NOMO-1 (cell line): ENCODE data around the gene OSBPL7.
A peak's percentile ranks its signal among the peaks of the same experiment; 100 is the strongest.

Source experiments
- DNase-seq, 2 experiments: peaks; one replicate each; lab custom pipeline; 2025; ENCODE audit not compliant: unreplicated experiment in 2 of 2; lab: John Stamatoyannopoulos, UW

Gene OSBPL7

GRCh38 chr17:47847341-47848197 lies 26.0 kb upstream of the OSBPL7 start:
- peak; percentile 15 to 48 for DNase-seq

DNA sequence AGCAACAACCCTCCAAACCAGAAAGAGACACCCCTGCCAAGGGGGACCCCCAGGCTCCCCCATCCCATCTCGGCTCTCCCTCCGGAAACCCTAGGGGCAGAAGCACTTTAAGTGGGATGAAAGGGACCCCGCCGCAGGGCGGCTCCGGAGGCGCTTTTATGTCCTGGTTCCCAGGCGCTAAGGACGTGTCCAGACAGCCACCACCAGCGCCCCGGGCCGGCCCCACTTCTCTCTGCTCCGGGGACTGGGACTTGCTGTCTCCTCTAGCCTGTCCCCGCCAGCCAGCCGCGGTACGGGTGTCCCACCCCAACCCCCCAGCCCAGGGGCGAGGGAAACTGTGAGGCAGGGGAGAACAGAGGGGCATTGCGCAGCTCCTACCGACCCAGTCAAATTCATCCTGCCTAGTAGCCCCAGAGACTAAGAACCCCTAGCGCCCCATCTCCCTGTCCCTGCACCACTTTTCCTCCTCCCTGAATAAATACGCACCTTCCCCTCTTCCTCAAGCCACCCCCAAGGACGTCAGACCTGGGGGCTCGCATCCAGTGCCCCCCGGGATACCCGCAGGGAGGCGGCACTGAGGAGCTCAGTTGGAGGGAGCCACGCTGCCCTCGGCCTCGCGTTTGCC lies 25.2 kb upstream of the OSBPL7 start:
- DNase-seq, result no peak

DNA sequence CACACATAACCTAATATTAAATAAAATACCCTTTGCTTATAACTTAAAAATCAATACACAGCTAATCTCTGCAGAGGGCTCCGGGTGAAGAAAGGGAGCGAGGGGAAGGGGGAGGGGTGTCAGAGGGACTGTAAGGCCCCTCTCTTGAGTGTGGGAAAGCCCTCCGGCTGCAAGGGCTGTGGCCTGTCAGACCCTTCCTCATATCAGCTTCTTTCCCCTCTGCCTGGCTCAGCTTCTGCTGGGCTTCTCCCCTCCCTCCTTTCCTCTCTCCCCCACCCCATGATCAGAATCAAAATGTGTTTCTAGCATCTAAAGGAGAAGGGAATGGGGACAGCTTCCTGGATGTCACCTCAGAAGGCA lies 24.1 kb upstream of the OSBPL7 start:
- DNase-seq, result no peak

- peak in 1 of 2 experiments; percentile 8 for DNase-seq
Observed at GRCh38 chr17:47844814-47845715, 23.5 kb upstream of the OSBPL7 start.

GRCh38 chr17:47844227-47844626 lies 22.6 kb upstream of the OSBPL7 start:
- DNase-seq, result no peak

GRCh38 chr17:47843391-47843730 lies 21.8 kb upstream of the OSBPL7 start:
- no peak for DNase-seq

DNA sequence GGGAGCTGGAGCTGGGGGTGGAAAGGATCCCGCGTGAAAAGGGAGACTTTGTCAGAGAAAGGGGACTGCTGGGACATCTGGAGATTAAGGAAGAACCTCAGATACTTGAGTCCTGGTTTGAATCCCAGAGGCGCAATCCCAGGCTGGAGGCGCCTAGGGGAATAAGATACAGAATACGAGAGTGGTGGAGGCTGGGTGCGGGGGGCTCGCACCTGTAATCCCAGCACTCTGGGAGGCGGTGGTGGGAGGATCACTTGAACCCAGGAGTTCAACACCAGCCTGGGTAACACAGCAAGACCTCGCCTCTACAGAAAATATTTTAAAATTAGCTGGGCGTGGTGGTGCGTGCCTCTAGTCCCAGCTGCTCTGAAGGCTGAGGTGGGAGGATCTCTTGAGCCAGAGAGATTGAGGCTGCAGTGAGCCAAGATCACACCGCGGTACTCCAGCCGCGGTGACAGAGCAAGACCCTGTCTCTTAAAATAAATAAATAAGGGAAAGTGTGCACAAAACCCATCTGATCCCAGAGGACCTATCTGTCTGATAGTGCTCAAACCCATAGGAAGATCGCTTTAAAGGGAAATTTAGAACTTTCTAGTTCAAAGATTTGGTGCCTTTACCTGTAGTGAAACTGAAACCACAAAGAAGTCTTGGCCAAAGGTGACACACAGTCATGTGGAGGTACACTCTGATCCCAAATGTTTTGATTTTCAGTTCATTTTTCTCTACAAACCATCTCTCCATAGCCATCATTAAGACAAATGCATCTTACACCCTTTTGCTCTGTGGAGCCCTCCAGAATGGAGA lies 20.1 kb upstream of the OSBPL7 start:
- no peak for DNase-seq

GRCh38 chr17:47840742-47841487 lies 19.3 kb upstream of the OSBPL7 start, which contains the start of gene SCRN2:
SCRN2 (minus strand) TSS chr17:47841273; CDS start chr17:47840843, 430 bp downstream.
- peak; percentile 80 to 81 for DNase-seq

- no peak for DNase-seq
Observed at GRCh38 chr17:47840001-47840741, 18.6 kb upstream of the OSBPL7 start.

DNA sequence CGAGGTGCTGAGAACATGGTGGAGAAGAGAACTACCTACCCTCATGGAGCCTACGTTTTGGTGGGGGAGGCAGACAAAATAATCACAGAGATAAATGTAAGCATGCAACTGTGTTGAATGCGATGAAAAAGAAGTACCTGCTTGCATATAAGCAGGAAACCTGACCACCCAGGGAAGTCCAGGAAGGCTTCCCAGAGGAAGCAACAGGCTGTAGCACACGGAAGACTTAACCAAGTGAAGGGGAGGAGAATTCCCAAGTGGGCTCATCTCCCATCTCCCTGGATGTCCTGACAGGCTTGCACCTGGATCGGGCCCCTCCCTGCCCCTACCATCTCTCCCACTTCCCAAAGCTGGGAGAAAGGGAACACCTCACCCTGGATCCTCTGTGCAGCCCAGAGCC lies 17.5 kb upstream of the OSBPL7 start:
- no peak for DNase-seq

DNA sequence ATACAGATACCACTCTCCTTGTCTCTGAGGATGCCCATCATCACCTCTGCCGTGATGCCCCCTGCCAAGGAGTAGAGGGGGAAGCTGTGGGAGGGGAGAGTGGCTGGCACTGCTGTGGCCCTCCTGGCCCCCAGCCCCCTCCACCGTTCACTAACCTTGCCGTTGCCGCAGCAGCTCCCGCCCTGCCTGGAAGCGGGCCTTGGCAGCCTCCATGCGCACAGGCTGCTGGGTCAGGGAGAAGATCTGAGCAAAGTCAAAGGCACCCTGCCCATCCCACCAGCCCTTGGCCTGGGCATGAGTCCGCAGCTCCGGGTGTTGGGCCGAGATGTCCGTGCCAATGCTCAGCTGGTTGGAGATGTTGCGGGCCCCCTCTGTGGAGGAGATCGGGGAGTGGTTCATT lies 17.0 kb upstream of the OSBPL7 start:
- no peak for DNase-seq

GRCh38 chr17:47837401-47838039 lies 15.9 kb upstream of the OSBPL7 start:
- no peak for DNase-seq

- DNase-seq, result no peak
Observed at GRCh38 chr17:47836601-47837000, 15.0 kb upstream of the OSBPL7 start.

GRCh38 chr17:47834756-47835155 lies 13.2 kb upstream of the OSBPL7 start:
- no peak for DNase-seq

DNA sequence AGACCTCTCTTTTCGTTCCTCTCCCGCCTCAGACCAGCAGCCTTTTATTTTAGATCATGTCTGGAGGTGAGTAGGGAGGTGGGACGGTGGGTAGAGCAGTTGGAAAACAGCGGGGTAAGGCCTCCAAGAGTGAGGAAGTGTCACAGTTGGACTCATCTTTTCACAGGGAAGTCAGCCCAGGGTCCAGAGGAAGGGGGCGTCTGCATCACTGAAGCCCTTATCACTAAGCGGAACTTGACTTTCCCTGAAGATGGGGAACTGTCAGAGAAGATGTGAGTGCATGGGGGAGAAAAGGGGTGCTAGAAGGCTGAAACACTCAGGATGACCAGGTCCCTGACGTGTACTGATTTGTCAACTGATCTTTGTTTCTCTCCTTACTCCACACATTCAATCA lies 10.3 kb upstream of the OSBPL7 start:
- DNase-seq, result peak; percentile 25 to 28

DNA sequence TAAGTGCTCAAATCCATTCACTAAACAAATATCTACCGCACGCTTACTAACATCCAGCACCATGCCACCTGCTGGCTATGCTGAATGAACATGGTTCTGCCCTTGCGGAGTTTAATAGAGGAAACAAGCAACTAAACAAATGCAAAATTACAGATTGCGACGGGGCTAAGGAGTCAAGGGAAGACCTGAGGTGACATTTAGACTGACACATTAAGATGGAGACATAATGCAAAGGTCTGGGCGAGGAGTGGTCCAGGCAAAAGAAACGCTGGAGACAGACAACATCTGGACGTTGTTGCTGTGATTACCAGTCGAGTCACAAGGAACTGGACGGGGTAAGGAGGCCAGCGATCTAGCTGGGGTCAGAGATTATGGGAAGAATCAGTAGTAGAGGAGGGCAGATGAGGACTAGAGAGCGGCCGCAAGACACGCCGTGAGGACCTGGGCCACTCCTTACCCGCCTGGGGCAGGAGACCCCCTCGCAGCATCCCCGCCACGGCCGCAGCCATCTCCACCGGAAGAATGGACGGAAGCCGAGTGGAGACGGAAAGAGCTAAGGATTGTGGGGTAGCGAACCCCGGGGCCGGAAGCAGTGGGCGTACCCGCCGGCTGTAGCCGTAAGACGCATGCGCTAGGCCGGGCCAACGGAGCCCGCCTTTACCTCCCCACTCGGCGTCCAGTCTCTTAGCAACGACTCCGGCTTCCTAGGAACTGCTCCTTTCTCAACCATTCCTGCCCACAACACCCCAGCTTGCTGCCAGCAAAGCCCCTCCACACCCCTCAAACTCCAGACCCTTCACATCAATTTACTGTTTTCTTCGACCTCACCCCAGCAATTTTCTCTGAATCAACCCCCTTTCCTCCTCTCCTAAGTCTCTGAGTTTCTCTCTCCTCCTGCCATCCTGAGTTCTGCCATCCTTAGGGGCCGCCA lies 9.7 kb upstream of the OSBPL7 start, which contains the start of the genes LRRC46 and MRPL10:
Gene LRRC46 (plus strand): TSS at position 668 of the 931 bp plus-strand sequence. CDS start 320 bp downstream, outside the sequence.
Gene MRPL10 (minus strand): TSS at position 539 of the 931 bp plus-strand sequence. CDS start 30 bp downstream, at position 509.
- DNase-seq, result peak; percentile 93 to 94

GRCh38 chr17:47830396-47831002 lies 8.9 kb upstream of the OSBPL7 start:
- no peak for DNase-seq
